Keratinocyte (primary cell): ENCODE results near the gene GFI1.

Experiments
- CTCF ChIP-seq, 3 experiments: IDR thresholded peaks in 1 of 3; conservative IDR thresholded peaks in 1 of 3; optimal IDR thresholded peaks in 1 of 3; 2 replicates in 2 of 3; 3 replicates in 1 of 3; pipeline versions ENCODE3 to v1.5.1; 2011; ENCODE audit warnings: low read length in 3 of 3, mild to moderate bottlenecking in 3 of 3, moderate library complexity in 2 of 3, control low read depth in 1 of 3, inconsistent platforms in 1 of 3; ENCODE audit not compliant: insufficient read depth in 2 of 3; ENCODE audit errors: extremely low read depth in 1 of 3
- EZH2 ChIP-seq: IDR thresholded peaks from one replicate; pipeline ENCODE4 v1.6.1; 2012; ENCODE audit warnings: inconsistent platforms, mild to moderate bottlenecking, low read length, moderate library complexity

DNA sequence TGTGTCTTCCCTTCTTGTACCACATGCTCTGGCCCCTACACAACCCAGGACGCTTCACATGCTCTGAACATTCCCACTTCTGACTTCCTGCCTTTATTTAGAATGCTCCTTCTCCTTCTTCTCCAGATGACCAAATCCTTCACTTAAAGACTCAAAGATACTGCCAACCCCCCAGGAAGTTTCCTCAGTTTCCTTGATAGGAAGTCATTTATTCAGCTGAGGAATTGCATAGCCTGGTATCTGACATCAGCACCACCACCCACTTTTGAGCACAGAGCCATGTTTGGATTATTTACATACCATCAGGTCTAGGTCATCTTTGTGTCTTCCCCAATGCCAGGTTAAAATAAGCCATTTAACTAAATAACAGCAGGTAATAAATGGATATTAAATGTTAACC lies 42.4 kb downstream of the GFI1 start:
- TF ChIP-seq CTCF (optimal IDR thresholded peaks at IDR 0.05 in 1 of 3, IDR thresholded peaks at IDR 0.05 in 1 of 3, conservative IDR thresholded peaks at IDR 0.05 in 1 of 3; ENCODE audit: extremely low read depth in 1 of 3, insufficient read depth in 2 of 3, low read length in 3 of 3) (no peak), EZH2 (no peak)
